Ishikawa (cell line): ENCODE results near the gene NME2.

Source experiments
- CEBPB ChIP-seq: IDR thresholded peaks from 2 replicates; pipeline ENCODE4 v1.6.1; 2012
- EP300 ChIP-seq: IDR thresholded peaks from 2 replicates; pipeline ENCODE4 v1.6.1; 2012; ENCODE audit warnings: borderline replicate concordance
- FOXM1 ChIP-seq: IDR thresholded peaks from 2 replicates; pipeline ENCODE4 v1.6.1; 2012; ENCODE audit warnings: low read depth, borderline replicate concordance
- NFIC ChIP-seq: IDR thresholded peaks from 2 replicates; pipeline ENCODE4 v1.6.1; 2012
- RAD21 ChIP-seq: IDR thresholded peaks from 2 replicates; pipeline ENCODE4 v1.6.1; 2012; ENCODE audit warnings: low read depth
- TAF1 ChIP-seq: IDR thresholded peaks from 2 replicates; pipeline ENCODE4 v1.6.1; 2012; ENCODE audit warnings: low read depth, mild to moderate bottlenecking
- TEAD4 ChIP-seq: IDR thresholded peaks from 2 replicates; pipeline ENCODE4 v1.6.1; 2012
- YY1 ChIP-seq: IDR thresholded peaks from 2 replicates; pipeline ENCODE4 v1.6.1; 2012; ENCODE audit warnings: low read depth
- TF ChIP-seq, protein P1 (sequence below): IDR thresholded peaks from 2 replicates; pipeline ENCODE4 v1.6.1; 2012
- TF ChIP-seq, protein P2 (sequence below): IDR thresholded peaks from 2 replicates; pipeline ENCODE4 v1.6.1; 2012
- TF ChIP-seq, protein P3 (sequence below): IDR thresholded peaks from 2 replicates; pipeline ENCODE4 v1.6.1; 2012; ENCODE audit warnings: low read depth, mild to moderate bottlenecking

DNA sequence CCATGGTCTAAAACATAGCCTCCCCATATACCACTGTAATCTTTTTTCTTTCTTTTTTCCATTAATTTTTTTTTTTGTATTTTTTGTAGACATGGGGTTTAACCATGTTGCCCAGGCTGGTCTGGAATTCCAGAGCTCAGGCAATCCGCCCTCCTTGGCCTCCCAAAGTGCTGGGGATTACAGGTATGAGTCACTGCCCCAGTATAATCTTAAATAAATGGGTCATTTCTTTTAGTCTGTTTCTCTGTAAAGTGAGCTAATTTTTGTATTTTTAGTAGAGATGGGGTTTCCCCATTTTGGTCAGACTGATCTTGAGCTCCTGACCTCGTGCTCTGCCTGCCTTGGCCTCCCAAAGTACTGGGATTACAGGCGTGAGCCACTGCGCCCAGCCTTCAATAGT lies 18.6 kb upstream of the NME2 start:
- TF ChIP-seq, protein P1, sequence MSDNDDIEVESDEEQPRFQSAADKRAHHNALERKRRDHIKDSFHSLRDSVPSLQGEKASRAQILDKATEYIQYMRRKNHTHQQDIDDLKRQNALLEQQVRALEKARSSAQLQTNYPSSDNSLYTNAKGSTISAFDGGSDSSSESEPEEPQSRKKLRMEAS, result no peak
- TF ChIP-seq NFIC, result no peak
- no peak for TF ChIP-seq TEAD4
- no peak for TF ChIP-seq RAD21
- no peak for TF ChIP-seq FOXM1
- TF ChIP-seq TAF1, result no peak
- TF ChIP-seq YY1, result no peak
- no peak for TF ChIP-seq EP300
- TF ChIP-seq, protein P2, sequence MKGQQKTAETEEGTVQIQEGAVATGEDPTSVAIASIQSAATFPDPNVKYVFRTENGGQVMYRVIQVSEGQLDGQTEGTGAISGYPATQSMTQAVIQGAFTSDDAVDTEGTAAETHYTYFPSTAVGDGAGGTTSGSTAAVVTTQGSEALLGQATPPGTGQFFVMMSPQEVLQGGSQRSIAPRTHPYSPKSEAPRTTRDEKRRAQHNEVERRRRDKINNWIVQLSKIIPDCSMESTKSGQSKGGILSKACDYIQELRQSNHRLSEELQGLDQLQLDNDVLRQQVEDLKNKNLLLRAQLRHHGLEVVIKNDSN, result no peak
- TF ChIP-seq, protein P3, sequence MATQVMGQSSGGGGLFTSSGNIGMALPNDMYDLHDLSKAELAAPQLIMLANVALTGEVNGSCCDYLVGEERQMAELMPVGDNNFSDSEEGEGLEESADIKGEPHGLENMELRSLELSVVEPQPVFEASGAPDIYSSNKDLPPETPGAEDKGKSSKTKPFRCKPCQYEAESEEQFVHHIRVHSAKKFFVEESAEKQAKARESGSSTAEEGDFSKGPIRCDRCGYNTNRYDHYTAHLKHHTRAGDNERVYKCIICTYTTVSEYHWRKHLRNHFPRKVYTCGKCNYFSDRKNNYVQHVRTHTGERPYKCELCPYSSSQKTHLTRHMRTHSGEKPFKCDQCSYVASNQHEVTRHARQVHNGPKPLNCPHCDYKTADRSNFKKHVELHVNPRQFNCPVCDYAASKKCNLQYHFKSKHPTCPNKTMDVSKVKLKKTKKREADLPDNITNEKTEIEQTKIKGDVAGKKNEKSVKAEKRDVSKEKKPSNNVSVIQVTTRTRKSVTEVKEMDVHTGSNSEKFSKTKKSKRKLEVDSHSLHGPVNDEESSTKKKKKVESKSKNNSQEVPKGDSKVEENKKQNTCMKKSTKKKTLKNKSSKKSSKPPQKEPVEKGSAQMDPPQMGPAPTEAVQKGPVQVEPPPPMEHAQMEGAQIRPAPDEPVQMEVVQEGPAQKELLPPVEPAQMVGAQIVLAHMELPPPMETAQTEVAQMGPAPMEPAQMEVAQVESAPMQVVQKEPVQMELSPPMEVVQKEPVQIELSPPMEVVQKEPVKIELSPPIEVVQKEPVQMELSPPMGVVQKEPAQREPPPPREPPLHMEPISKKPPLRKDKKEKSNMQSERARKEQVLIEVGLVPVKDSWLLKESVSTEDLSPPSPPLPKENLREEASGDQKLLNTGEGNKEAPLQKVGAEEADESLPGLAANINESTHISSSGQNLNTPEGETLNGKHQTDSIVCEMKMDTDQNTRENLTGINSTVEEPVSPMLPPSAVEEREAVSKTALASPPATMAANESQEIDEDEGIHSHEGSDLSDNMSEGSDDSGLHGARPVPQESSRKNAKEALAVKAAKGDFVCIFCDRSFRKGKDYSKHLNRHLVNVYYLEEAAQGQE, result no peak
- no peak for TF ChIP-seq CEBPB
